Colonic mucosa (tissue), 4 donors: ENCODE measurements around the gene UNC45A. TPM values are rescaled to one million over a fixed set of nuclear protein-coding genes. Genes with fewer than 3 reads are reported as not detected.
A peak's percentile ranks its signal among the peaks of the same experiment; 100 is the strongest.

Experiments used
- DNase-seq: peaks from one replicate; pipeline ENCODE4 v3.0.0-alpha.2; 2020
- H3K27ac ChIP-seq: fragments of 200-600 bp; one replicate; pipeline ENCODE4 v1.8.0; 2021
- H3K27me3 ChIP-seq: fragments of 200-600 bp; one replicate; pipeline ENCODE4 v1.8.0; 2021
- H3K36me3 ChIP-seq: fragments of 200-600 bp; one replicate; pipeline ENCODE4 v1.8.0; 2021
- H3K4me1 ChIP-seq: fragments of 200-600 bp; one replicate; pipeline ENCODE4 v1.8.0; 2021; ENCODE audit warnings: mild to moderate bottlenecking
- H3K4me3 ChIP-seq: fragments of 200-600 bp; one replicate; pipeline ENCODE4 v1.8.0; 2021
- H3K9ac ChIP-seq, 2 donors: one replicate each; pipeline ENCODE4 v1.7.0; 2013; ENCODE audit warnings: control low read depth in 2 of 2, low read depth in 2 of 2, low read length in 2 of 2
- H3K9me3 ChIP-seq: fragments of 200-600 bp; one replicate; pipeline ENCODE4 v1.8.0; 2021
- CTCF ChIP-seq: fragments of 200-600 bp; IDR thresholded peaks from one replicate; pipeline ENCODE4 v1.8.0; 2022; ENCODE audit warnings: antibody characterized with exemption, mild to moderate bottlenecking
- intact Hi-C: fragments of 100-400 bp; cut with DNase I; formaldehyde crosslinking; loops from one replicate; pipeline ENCODE4 v1.14.1; 2022
- total RNA-seq, 2 donors: library from RNA; stranded (reverse); fragmentation: NEBNext Ultra II Directional in 1 of 2; extraction: Animal tissue kit (Norgen Biotek cat#: 25700) in 1 of 2; gene quantifications; one replicate each; pipeline ENCODE4 v1.2.1, GENCODE V29; 2021
- donor health status: healthy.
- donor health status: DM: no; HTN: no; CAD: no.
- donor health status: DM: no; HTN: no; CAD: no.

The UNC45A gene, protein sequence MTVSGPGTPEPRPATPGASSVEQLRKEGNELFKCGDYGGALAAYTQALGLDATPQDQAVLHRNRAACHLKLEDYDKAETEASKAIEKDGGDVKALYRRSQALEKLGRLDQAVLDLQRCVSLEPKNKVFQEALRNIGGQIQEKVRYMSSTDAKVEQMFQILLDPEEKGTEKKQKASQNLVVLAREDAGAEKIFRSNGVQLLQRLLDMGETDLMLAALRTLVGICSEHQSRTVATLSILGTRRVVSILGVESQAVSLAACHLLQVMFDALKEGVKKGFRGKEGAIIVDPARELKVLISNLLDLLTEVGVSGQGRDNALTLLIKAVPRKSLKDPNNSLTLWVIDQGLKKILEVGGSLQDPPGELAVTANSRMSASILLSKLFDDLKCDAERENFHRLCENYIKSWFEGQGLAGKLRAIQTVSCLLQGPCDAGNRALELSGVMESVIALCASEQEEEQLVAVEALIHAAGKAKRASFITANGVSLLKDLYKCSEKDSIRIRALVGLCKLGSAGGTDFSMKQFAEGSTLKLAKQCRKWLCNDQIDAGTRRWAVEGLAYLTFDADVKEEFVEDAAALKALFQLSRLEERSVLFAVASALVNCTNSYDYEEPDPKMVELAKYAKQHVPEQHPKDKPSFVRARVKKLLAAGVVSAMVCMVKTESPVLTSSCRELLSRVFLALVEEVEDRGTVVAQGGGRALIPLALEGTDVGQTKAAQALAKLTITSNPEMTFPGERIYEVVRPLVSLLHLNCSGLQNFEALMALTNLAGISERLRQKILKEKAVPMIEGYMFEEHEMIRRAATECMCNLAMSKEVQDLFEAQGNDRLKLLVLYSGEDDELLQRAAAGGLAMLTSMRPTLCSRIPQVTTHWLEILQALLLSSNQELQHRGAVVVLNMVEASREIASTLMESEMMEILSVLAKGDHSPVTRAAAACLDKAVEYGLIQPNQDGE
- 10 to 100 TPM; 60.7 to 74.5 TPM for total RNA-seq

DNA sequence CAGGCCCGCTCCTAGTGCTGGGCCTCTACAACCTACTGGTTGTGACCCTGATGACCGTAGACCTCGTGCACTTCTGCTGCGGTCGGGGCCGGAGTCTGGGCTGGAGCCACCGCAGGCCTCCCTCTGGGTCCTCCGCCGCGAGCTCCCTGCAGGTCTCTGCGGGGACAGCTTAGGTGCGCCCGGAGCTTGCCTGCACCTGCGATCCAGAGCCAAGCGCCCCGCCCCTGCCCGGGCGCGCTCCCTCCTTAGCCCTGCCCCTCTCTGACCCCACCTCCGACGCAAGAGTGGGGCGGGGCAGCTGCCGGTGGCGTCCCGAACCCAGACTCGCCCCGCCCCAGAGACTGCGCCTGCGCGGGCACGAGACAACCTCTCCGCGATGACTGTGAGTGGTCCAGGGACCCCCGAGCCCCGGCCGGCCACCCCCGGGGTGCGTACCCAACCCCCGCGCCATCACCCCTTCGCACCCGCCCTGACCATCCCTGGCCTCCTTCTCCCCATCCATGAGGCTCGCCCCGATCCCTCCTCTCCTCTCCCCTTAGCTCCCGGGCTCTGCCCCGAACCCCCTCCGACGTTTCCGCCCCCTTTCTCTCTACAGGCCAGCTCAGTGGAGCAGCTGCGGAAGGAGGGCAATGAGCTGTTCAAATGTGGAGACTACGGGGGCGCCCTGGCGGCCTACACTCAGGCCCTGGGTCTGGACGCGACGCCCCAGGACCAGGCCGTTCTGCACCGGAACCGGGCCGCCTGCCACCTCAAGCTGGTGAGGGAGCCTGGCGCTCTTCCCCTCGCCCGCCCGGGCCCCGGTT, at the start of gene UNC45A:
Gene UNC45A (plus strand): TSS at position 337 of the 803 bp plus-strand sequence. CDS start 40 bp downstream, at position 377.
- Histone ChIP-seq H3K4me3 (peak within 1 kb of the TSS; percentile 76), H3K27me3 (no peaks in the 10 kb centered on the region), H3K9ac (peak within 1 kb of the TSS; percentile 73 to 82), H3K4me1 (peaks cover 16% of the 10 kb centered on the region), H3K36me3 (peaks cover under 1% of the 10 kb centered on the region), H3K27ac (peak within 1 kb of the TSS; percentile 86), H3K9me3 (no peaks in the 10 kb centered on the region)
- no peak for TF ChIP-seq CTCF
- peak; percentile 98 for DNase-seq
- intact Hi-C loops: no loop called here

DNA sequence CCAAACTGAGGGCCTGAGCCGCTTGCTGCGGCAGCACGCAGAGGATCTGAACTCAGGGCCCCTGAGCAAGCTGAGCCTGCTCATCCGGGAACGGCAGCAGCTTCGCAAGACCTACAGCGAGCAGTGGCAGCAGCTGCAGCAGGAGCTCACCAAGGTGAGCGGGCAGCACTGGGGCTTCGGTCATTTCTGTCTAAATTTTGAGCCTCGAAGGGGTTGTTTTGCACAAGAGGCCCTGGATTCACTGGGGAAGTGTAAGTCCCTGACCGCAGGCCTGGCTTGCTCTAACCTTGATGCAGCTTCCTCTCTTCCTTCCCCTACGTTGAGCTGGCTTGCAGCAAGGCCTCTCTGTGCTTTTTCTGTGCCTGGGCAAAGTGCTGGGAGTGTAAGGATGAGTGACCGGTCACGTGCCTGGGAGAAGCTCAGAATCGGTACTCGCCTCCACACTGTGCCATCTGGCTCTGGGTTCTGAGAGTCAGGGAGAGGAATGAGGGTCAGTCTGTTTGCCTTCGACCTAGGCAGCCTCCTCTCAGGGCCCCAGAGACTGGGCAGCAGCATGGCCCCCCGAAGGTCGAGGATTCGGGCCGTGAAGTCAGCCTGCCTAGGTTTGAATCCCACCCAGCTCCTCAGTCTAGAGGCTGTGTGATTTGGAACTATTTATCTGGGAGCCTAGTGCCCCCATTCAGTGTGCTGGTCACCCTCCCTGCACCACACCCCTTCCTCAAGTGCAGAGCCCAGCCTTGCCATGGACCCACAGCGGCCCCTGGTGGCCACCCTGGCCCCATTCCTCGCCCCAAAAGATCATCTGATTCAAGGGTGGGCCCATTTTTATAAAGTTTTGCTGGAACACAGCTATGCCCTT, 49.4 kb upstream of the UNC45A start:
- Histone ChIP-seq H3K4me1 (peaks cover 5% of the 10 kb centered on the region), H3K4me3 (peak overlapping the region; percentile 47), H3K36me3 (no peaks in the 10 kb centered on the region), H3K9me3 (no peaks in the 10 kb centered on the region), H3K27ac (peak overlapping the region; percentile 89), H3K27me3 (no peaks in the 10 kb centered on the region), H3K9ac (peak overlapping the region; percentile 80 to 85)
- intact Hi-C loops: loop anchor here (2.0 to 5.0 kb wide), 2 partner anchors 193 to 237 kb away; no protein-coding TSS in a partner anchor
- peak; percentile 95 for TF ChIP-seq CTCF
- DNase-seq: peak; percentile 82

DNA sequence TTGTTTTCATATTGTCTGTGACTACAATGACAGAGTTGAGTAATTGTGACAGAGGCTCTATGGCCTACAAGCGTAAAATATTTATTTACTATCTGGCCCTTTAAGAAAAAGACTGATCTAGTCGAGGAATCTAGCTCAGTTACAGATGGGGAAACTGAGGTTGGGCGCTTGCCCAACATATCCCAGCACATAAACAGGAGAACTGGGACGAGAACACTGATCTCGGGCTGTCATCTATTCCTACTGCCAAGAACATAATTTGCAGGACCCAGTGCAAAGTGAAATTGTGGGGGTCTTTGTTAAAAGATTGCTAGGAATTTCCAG, 48.8 kb upstream of the UNC45A start:
- Histone ChIP-seq H3K27ac (no peak overlapping the region), H3K4me1 (peaks cover 5% of the 10 kb centered on the region), H3K4me3 (no peak overlapping the region), H3K27me3 (no peaks in the 10 kb centered on the region), H3K36me3 (no peaks in the 10 kb centered on the region), H3K9ac (no peak overlapping the region), H3K9me3 (no peaks in the 10 kb centered on the region)
- no peak for DNase-seq
- intact Hi-C loops: loop anchor here (2.0 to 5.0 kb wide), 2 partner anchors 194 to 237 kb away; no protein-coding TSS in a partner anchor
- no peak for TF ChIP-seq CTCF

- no peak for DNase-seq
- Histone ChIP-seq H3K9me3 (no peaks in the 10 kb centered on the region), H3K27ac (no peak overlapping the region), H3K36me3 (no peaks in the 10 kb centered on the region), H3K27me3 (no peaks in the 10 kb centered on the region), H3K4me3 (no peak overlapping the region), H3K4me1 (peaks cover 5% of the 10 kb centered on the region), H3K9ac (no peak overlapping the region)
- no peak for TF ChIP-seq CTCF
- intact Hi-C loops: loop anchor here (2.0 to 5.0 kb wide), 2 partner anchors 195 to 238 kb away; no protein-coding TSS in a partner anchor
Measured at GRCh38 chr15:90887037-90887481, 48.0 kb upstream of the UNC45A start.
